Fibroblast of lung (primary cell): ENCODE data around the gene CCDC73. TPM values are rescaled to one million over a fixed set of nuclear protein-coding genes. Genes with fewer than 3 reads are reported as not detected.

Experiments used
- DNase-seq, 2 donors: peaks; one replicate each; pipeline versions ENCODE4 v3.0.0 to v3.0.0-alpha.2; 2010; ENCODE audit warnings: low read depth in 2 of 2
- H2AFZ ChIP-seq: 2 replicates; pipeline ENCODE4 v1.5.1; 2012; ENCODE audit warnings: low read length, control low read depth, inconsistent platforms
- H3K27ac ChIP-seq: 2 replicates; pipeline ENCODE4 v1.5.1; 2011; ENCODE audit warnings: low read length, control low read depth; ENCODE audit not compliant: insufficient read depth
- H3K27me3 ChIP-seq: 2 replicates; pipeline ENCODE4 v1.5.1; 2011; ENCODE audit warnings: mild to moderate bottlenecking, low read length; ENCODE audit not compliant: control insufficient read depth, insufficient read depth
- H3K36me3 ChIP-seq: 2 replicates; pipeline ENCODE4 v1.5.1; 2011; ENCODE audit warnings: low read length; ENCODE audit not compliant: control insufficient read depth, insufficient read depth
- H3K4me1 ChIP-seq: 2 replicates; pipeline ENCODE4 v1.5.1; 2011; ENCODE audit warnings: low read length; ENCODE audit not compliant: control insufficient read depth, insufficient read depth; ENCODE audit errors: extremely low read depth
- H3K4me2 ChIP-seq: 2 replicates; pipeline ENCODE4 v1.5.1; 2011; ENCODE audit warnings: low read length, control low read depth; ENCODE audit not compliant: insufficient read depth; ENCODE audit errors: extremely low read depth
- H3K4me3 ChIP-seq, 4 experiments: fragments of 200-600 bp in 1 of 4; sonication (generic) in 1 of 4; replicated peaks in 1 of 4; 2 replicates each; pipeline ENCODE4 v1.5.1; 2011 to 2016; ENCODE audit warnings: low read length in 4 of 4, low read depth in 3 of 4, mild to moderate bottlenecking in 3 of 4, control low read depth in 2 of 4, inconsistent platforms in 1 of 4, mixed read lengths in 1 of 4; ENCODE audit not compliant: insufficient read depth in 1 of 4; ENCODE audit errors: control extremely low read depth in 1 of 4
- H3K79me2 ChIP-seq: 2 replicates; pipeline ENCODE4 v1.5.1; 2012; ENCODE audit warnings: mild to moderate bottlenecking, low read length, inconsistent platforms; ENCODE audit not compliant: control insufficient read depth, insufficient read depth
- H3K9ac ChIP-seq: 2 replicates; pipeline ENCODE4 v1.5.1; 2011; ENCODE audit warnings: mild to moderate bottlenecking, low read length, control low read depth; ENCODE audit not compliant: insufficient read depth
- H3K9me3 ChIP-seq: 2 replicates; pipeline ENCODE4 v1.5.1; 2012; ENCODE audit warnings: low read depth, low read length; ENCODE audit not compliant: control insufficient read depth, insufficient read depth
- H4K20me1 ChIP-seq: 2 replicates; pipeline ENCODE4 v1.5.1; 2011; ENCODE audit warnings: low read length; ENCODE audit not compliant: control insufficient read depth, insufficient read depth; ENCODE audit errors: extremely low read depth
- EZH2 ChIP-seq: IDR thresholded peaks from 2 replicates; pipeline ENCODE4 v1.5.1; 2012; ENCODE audit warnings: low read length, control low read depth, mild to moderate bottlenecking; ENCODE audit errors: missing control alignments
- polyA plus RNA-seq, 2 donors: library from polyadenylated mRNA; depleted of rRNA in 1 of 2; stranded (reverse) in 1 of 2; unstranded in 1 of 2; fragments of >200 nt; gene quantifications; 2 replicates each; pipeline ENCODE4 v1.2.1, GENCODE V29; 2011 to 2012; ENCODE audit warnings: missing spikeins in 1 of 2
- total RNA-seq: library from RNA; depleted of rRNA; stranded (reverse); fragments of >200 nt; gene quantifications from 2 replicates; pipeline ENCODE4 v1.2.1, GENCODE V29; 2014
- TF ChIP-seq, protein P1 (sequence below), 2 donors: IDR thresholded peaks in 1 of 2; conservative IDR thresholded peaks in 1 of 2; 1 replicate in 1 of 2; 2 replicates in 1 of 2; pipeline ENCODE4 v1.5.1; 2011 to 2012; ENCODE audit warnings: low read length in 2 of 2, control low read depth in 1 of 2, inconsistent platforms in 1 of 2, low read depth in 1 of 2, mild to moderate bottlenecking in 1 of 2

The CCDC73 gene
- total and polyA plus RNA-seq, 2 donors (not counting 1 experiment from before 2014, with no cell fraction given) = under 0.01 TPM; not detected in 1

DNA sequence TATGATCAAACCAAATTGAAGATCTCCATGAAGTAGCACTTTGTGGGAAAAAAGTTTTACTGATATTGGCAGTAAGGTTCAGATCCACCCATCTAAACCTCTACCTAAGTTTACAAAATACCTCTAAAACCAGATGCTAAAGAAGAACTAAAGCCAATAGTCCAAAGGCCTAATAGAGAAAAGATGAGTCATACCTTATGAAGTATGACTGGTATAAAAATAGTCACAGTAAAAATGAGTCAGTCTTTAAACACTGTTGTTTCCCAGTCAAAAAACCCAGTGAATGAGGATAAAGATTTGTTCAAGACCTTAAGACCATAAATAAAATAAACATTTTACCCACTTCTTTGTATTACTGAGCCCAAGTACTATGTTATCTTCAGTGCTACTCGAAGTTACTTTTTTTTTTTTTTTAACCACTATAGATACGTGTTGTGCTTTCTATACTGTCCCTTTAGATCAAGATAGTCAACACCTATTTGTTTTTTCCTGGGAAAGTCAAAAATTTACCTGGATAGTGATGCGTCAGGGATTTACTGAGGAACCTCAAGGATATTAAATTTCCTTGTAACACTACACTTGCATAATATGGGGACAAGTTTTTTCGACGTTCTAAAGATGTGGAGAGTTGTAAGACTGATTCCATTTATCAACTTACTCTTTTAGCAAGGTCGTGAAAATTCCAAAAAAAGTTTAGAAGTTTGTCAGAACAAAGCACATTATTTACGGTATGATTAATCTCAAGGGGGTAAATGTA, 87.3 kb downstream of the CCDC73 start:
- TF ChIP-seq, protein P1, sequence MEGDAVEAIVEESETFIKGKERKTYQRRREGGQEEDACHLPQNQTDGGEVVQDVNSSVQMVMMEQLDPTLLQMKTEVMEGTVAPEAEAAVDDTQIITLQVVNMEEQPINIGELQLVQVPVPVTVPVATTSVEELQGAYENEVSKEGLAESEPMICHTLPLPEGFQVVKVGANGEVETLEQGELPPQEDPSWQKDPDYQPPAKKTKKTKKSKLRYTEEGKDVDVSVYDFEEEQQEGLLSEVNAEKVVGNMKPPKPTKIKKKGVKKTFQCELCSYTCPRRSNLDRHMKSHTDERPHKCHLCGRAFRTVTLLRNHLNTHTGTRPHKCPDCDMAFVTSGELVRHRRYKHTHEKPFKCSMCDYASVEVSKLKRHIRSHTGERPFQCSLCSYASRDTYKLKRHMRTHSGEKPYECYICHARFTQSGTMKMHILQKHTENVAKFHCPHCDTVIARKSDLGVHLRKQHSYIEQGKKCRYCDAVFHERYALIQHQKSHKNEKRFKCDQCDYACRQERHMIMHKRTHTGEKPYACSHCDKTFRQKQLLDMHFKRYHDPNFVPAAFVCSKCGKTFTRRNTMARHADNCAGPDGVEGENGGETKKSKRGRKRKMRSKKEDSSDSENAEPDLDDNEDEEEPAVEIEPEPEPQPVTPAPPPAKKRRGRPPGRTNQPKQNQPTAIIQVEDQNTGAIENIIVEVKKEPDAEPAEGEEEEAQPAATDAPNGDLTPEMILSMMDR (conservative IDR thresholded peaks at IDR 0.05 in 1 of 2, IDR thresholded peaks at IDR 0.05 in 1 of 2; ENCODE audit: low read depth in 1 of 2, low read length in 2 of 2) = no peak
- TF ChIP-seq EZH2 = no peak
- Histone ChIP-seq H3K4me2 (no peak overlapping the region), H3K27ac (no peak overlapping the region), H3K9ac (no peak overlapping the region), H3K4me3 (no peak overlapping the region), H3K27me3 (no peaks in the 10 kb centered on the region), H4K20me1 (no peaks in the 10 kb centered on the region), H2AFZ (no peak overlapping the region), H3K36me3 (no peaks in the 10 kb centered on the region), H3K9me3 (no peaks in the 10 kb centered on the region), H3K79me2 (no peaks in the 10 kb centered on the region), H3K4me1 (no peaks in the 10 kb centered on the region)
- DNase-seq = peak; percentile 81 to 91

DNA sequence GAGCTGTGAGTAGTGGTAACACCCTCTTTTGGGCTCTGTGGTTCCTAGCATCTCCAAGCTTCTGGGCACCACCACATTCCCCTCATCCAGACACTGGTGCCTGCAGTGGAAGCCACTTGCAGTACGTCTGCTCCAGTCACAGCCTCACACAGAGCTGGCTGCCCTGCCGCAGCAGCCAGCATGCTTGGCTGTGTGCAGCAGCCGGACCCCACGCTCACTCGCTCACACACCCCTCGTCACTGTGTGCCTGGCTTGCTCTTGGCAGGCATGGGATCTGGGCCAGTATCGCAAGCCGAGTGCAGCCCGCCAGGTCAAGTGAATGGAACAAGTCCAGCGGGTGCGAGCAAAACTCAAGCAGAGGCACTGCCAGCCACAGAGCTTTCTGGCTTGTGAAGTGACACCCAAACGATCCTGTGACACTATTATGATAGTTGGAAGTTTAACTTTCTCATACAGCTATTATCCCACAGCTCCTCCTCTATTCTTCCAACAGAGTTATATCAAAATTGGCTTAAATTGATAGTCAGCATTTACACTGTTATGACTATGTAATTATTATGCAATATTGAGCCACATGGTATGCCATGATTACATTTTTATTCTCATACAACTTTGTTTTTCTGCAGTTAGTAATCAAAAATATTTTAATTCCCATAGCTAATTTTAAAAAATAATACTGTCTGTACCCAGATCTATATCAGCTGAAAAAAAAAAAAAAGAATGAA, 89.0 kb downstream of the CCDC73 start:
- DNase-seq = no peak
- Histone ChIP-seq H3K4me2 (no peak overlapping the region), H3K4me3 (no peak overlapping the region), H3K4me1 (no peaks in the 10 kb centered on the region), H3K27me3 (no peaks in the 10 kb centered on the region), H3K79me2 (no peaks in the 10 kb centered on the region), H3K36me3 (no peaks in the 10 kb centered on the region), H2AFZ (no peak overlapping the region), H4K20me1 (no peaks in the 10 kb centered on the region), H3K9me3 (no peaks in the 10 kb centered on the region), H3K9ac (no peak overlapping the region), H3K27ac (no peak overlapping the region)
- TF ChIP-seq EZH2 = no peak
- TF ChIP-seq, protein P1 (conservative IDR thresholded peaks at IDR 0.05 in 1 of 2, IDR thresholded peaks at IDR 0.05 in 1 of 2; ENCODE audit: low read depth in 1 of 2, low read length in 2 of 2) = no peak

DNA sequence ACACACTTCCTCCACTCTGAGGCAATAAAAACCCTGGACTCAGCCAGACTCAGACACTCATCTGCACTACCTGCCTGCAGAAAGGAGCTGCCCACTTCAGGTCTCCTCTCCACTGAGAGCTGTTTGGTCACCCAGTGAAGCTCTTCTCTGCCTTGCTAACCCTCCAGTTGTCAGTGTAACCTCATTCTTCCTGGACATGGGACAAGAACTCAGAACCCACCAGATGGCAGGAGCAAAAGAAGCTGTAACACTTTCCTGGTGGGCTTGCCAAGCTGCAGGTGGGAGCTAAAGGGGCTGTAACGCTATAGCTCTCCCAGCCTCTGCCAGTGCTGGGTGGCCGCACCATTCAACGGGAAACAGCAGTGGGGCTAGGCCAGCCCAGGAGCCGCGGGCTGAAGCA, 89.7 kb downstream of the CCDC73 start:
- no peak overlapping the region for H3K4me2 ChIP-seq
- H4K20me1 ChIP-seq = no peaks in the 10 kb centered on the region
- no peaks in the 10 kb centered on the region for H3K27me3 ChIP-seq
- no peaks in the 10 kb centered on the region for H3K79me2 ChIP-seq
- no peak for DNase-seq
- H3K9ac ChIP-seq = no peak overlapping the region
- H2AFZ ChIP-seq = no peak overlapping the region
- no peak for TF ChIP-seq EZH2
- TF ChIP-seq, protein P1 (conservative IDR thresholded peaks at IDR 0.05 in 1 of 2, IDR thresholded peaks at IDR 0.05 in 1 of 2; ENCODE audit: low read depth in 1 of 2, low read length in 2 of 2) = no peak
- H3K9me3 ChIP-seq = no peaks in the 10 kb centered on the region
- no peak overlapping the region for H3K4me3 ChIP-seq
- H3K36me3 ChIP-seq = no peaks in the 10 kb centered on the region
- H3K4me1 ChIP-seq = no peaks in the 10 kb centered on the region
- H3K27ac ChIP-seq = no peak overlapping the region
